Peyer's patch (tissue), 4 donors: ENCODE measurements around the gene ASTL. TPM values are rescaled to one million over a fixed set of nuclear protein-coding genes. Genes with fewer than 3 reads are reported as not detected.

ENCODE experiments used
- DNase-seq, 3 donors: peaks; one replicate each; pipeline ENCODE4 v3.0.0-alpha.2; 2017 to 2019
- H3K27ac ChIP-seq, 4 donors: fragments of 200-600 bp; sonication (generic); one replicate each; pipeline ENCODE4 v1.5.1; 2016 to 2019
- H3K27me3 ChIP-seq, 2 donors: fragments of 200-600 bp; sonication (generic); one replicate each; pipeline ENCODE4 v1.5.1; 2019
- H3K36me3 ChIP-seq, 3 donors: fragments of 200-600 bp; sonication (generic); one replicate each; pipeline ENCODE4 v1.5.1; 2016 to 2019
- H3K4me1 ChIP-seq, 4 donors: fragments of 200-600 bp; sonication (generic); one replicate each; pipeline ENCODE4 v1.5.1; 2016 to 2019
- H3K4me3 ChIP-seq, 4 donors: fragments of 200-600 bp; sonication (generic); 1 replicate in 3 of 4; 2 replicates in 1 of 4; pipeline ENCODE4 v1.5.1; 2016 to 2019; ENCODE audit warnings: mild to moderate bottlenecking in 1 of 4
- H3K9me3 ChIP-seq, 4 donors: fragments of 200-600 bp; sonication (generic); one replicate each; pipeline ENCODE4 v1.5.1; 2016 to 2019; ENCODE audit warnings: mild to moderate bottlenecking in 1 of 4
- POLR2A ChIP-seq, 2 donors: fragments of 450-650 bp; IDR thresholded peaks; one replicate each; pipeline ENCODE4 v1.5.1; 2017; ENCODE audit warnings: antibody characterized with exemption in 2 of 2, mild to moderate bottlenecking in 2 of 2, moderate library complexity in 2 of 2
- total RNA-seq, 4 donors: library from RNA; depleted of rRNA; stranded (reverse); fragments of >200 nt; gene quantifications; one replicate each; pipeline ENCODE4 v1.1.0, GENCODE V29; 2016
- TF ChIP-seq, protein P1 (sequence below), 6 experiments: fragments of 450-650 bp in 4 of 6; fragments of 200-600 bp in 2 of 6; sonication (generic) in 1 of 6; IDR thresholded peaks; one replicate each; pipeline ENCODE4 v1.5.1; 2017 to 2019; ENCODE audit warnings: antibody characterized with exemption in 6 of 6, mild to moderate bottlenecking in 3 of 6, moderate library complexity in 1 of 6

The ASTL gene
- total RNA-seq, 4 donors from 2014 or later: not detected

DNA sequence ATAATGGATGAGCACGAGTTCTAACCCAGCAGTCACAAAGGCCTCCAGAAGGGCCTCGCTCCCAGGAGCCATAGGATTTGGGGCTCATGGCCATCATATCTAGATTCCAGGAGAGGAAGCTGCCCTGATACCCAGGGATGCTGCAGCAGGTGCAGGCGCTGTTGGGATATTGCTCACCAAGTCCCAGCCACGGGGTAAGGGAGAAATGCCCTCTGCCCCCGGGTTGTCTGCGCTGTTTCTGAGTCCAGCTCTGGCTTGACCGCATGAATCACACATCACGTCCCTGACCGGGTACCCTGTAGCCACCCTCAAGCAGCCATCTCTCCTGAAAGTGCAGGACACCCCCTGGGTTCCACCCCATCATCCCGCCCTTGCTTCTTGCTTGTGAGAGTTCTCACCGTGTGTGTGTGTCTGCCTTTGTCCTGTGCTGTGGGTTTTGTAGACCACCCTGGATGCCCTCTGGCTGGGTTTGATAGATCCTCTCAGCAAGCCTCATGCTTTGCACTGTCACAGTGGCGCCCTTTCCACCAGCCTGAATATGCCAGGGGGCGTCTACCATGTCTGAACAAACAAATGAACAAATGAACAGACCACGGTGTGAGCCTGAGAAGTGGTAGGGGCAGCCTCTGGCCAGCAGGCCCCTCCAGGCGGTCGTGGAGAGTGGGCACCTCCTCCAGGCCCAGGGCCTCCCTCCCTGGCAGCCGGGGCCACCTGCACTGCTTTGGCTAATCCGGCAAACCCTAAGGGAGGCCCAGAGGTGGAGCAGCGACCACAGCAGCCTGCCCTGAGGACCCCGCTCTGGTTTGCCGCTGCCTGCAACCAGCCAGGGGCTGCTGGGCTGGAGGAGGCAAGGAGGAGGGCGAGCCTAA lies 54.1 kb downstream of the ASTL start:
- Histone ChIP-seq H3K27me3 (no peaks in the 10 kb centered on the region), H3K9me3 (no peaks in the 10 kb centered on the region), H3K27ac (no peak overlapping the region), H3K36me3 (no peaks in the 10 kb centered on the region), H3K4me3 (no peak overlapping the region), H3K4me1 (no peaks in the 10 kb centered on the region)
- peak in 1 of 3 donors; percentile 32 for DNase-seq
- TF ChIP-seq, protein P1, sequence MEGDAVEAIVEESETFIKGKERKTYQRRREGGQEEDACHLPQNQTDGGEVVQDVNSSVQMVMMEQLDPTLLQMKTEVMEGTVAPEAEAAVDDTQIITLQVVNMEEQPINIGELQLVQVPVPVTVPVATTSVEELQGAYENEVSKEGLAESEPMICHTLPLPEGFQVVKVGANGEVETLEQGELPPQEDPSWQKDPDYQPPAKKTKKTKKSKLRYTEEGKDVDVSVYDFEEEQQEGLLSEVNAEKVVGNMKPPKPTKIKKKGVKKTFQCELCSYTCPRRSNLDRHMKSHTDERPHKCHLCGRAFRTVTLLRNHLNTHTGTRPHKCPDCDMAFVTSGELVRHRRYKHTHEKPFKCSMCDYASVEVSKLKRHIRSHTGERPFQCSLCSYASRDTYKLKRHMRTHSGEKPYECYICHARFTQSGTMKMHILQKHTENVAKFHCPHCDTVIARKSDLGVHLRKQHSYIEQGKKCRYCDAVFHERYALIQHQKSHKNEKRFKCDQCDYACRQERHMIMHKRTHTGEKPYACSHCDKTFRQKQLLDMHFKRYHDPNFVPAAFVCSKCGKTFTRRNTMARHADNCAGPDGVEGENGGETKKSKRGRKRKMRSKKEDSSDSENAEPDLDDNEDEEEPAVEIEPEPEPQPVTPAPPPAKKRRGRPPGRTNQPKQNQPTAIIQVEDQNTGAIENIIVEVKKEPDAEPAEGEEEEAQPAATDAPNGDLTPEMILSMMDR (IDR thresholded peaks at IDR 0.05): no peak
- no peak for TF ChIP-seq POLR2A (IDR thresholded peaks at IDR 0.05)

DNA sequence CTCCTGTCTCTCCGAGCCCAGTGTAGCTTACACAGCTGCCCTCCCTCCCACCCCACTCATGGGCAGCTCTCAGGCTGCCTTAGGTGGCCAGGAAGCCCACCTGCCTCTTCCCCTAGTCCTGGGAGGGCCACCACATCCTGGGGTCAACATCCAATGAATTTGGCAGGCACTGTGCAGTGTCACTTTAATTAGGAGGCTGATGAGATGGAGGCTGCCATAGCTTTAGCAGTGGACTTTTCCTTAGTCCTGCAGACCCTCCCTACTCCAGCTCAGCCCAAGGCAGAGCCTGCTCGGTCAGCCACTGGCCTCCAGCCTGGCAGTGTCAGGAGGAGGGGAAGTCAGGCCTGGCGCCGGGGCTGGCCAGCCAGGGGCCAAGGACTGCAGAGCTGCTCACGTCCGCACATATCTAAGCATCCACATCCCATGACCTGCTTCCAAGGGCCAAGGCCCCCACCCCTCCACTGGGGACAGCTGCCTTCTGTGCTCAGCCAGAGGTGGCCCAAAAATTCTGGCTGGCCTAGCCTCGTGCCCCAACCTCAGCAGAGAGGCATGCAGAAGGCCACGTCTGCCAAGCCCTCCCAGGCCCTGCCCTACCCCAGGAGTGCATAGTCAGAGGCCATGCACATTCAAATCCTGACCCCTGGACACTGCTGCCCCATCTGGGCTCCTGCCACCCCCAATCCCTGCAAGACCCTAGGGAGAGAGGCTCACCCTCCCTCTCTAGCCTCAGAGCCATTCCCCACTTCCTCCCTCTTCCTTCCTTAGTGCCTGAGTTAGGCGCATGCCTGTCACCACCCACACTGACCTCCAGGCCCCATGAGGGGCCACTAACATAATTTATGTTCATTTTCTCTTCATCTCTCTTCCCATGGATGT lies 55.0 kb downstream of the ASTL start:
- TF ChIP-seq POLR2A (IDR thresholded peaks at IDR 0.05): no peak
- TF ChIP-seq, protein P1 (IDR thresholded peaks at IDR 0.05): no peak
- no peaks in the 10 kb centered on the region for H3K36me3 ChIP-seq

DNA sequence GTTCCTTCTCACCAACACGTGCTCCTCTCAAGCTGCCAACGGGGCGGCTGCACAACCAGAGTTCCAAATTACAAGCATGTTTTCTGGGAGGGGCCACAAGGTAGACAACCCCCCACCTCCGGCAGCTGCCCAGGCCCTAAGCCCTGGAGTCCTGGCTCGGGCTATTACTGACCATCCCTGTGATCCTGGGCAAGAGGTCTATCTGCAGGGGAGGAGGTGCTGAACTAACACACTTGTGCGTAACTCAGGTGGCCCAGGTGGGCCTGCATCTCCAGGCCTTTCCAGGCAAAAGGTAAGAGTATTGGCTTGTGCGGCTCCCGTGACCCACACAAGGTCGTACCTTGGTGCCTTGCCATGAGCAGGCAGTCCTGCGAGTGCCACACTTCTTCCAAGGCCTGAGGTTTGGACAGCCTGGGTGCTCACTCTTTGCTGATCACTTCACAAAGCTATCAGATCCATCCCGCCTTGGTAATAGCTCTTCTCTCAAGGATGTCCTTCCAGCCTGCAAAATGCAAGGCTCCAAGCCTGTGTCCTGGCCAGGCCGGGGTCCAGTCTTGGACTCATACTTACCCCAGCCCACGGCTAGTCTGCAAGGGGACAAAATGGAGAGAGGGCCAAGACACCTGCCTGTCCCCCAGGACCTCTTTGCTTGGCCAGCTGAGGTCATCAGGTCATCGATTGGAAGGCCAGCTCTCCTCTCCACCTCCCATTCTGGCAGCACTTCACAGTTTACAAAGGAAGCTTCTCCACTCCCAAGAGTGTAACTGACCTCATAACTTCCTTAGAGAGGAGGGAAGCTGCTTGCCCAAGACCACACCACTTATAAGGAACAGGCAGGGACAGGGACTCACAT lies 55.9 kb downstream of the ASTL start:
- Histone ChIP-seq H3K9me3 (no peaks in the 10 kb centered on the region), H3K4me1 (no peaks in the 10 kb centered on the region), H3K27ac (no peak overlapping the region), H3K4me3 (no peak overlapping the region), H3K36me3 (no peaks in the 10 kb centered on the region), H3K27me3 (no peaks in the 10 kb centered on the region)
- TF ChIP-seq POLR2A (IDR thresholded peaks at IDR 0.05): no peak
- TF ChIP-seq, protein P1 (IDR thresholded peaks at IDR 0.05): no peak
- peak in 1 of 3 donors; percentile 18 for DNase-seq

More for the DNA sequence above, 55.0 kb downstream of the ASTL start:
- H3K4me3 ChIP-seq: no peak overlapping the region
- H3K9me3 ChIP-seq: no peaks in the 10 kb centered on the region
- peak in 1 of 3 donors; percentile 46 for DNase-seq
- no peak overlapping the region for H3K27ac ChIP-seq
- H3K27me3 ChIP-seq: no peaks in the 10 kb centered on the region
- no peaks in the 10 kb centered on the region for H3K4me1 ChIP-seq

DNA sequence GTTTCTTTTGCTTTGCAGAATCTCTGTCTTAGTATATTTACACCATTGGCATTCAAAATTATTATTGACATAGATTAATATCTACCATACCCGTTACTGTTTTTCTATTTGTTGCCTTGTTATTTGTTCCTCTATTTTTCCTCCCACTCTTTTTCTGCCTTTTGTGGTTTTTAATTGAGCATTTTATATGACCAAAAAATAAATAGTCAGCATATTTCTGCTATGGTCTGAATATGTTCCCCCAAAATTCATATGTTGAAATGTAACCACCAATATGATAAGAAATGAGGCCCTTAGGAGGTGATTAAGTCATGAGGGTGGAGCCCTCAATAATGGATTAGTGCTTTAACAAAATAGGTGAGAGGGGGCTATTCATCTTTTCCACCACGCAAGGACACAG lies 57.3 kb downstream of the ASTL start:
- no peaks in the 10 kb centered on the region for H3K4me1 ChIP-seq

More for the DNA sequence above, 57.3 kb downstream of the ASTL start:
- no peak for DNase-seq
- no peaks in the 10 kb centered on the region for H3K9me3 ChIP-seq
- no peak overlapping the region for H3K27ac ChIP-seq
- H3K36me3 ChIP-seq: no peaks in the 10 kb centered on the region
- TF ChIP-seq POLR2A (IDR thresholded peaks at IDR 0.05): no peak
- TF ChIP-seq, protein P1 (IDR thresholded peaks at IDR 0.05): no peak
- H3K4me3 ChIP-seq: no peak overlapping the region
- no peaks in the 10 kb centered on the region for H3K27me3 ChIP-seq
